DMS 273 (cell line): ENCODE results near the gene JPH3.
"Not testable (repeated sequence)": the region's sequence is repeated elsewhere in the genome, so short reads cannot be mapped to it uniquely, and the experiment has no call there.

Source experiments
- DNase-seq: peaks from one replicate; lab custom pipeline; 2025; ENCODE audit not compliant: unreplicated experiment; lab: John Stamatoyannopoulos, UW

JPH3 gene

GRCh38 chr16:87678618-87679017, 76.3 kb downstream of the JPH3 start:
- peak; percentile 26 for DNase-seq

GRCh38 chr16:87679593-87680271, 77.4 kb downstream of the JPH3 start:
- DNase-seq: no peak

GRCh38 chr16:87680272-87680644, 78.0 kb downstream of the JPH3 start:
- no peak for DNase-seq

GRCh38 chr16:87681051-87681602, 78.8 kb downstream of the JPH3 start:
- DNase-seq: not testable (repeated sequence)

GRCh38 chr16:87681981-87682570, 79.8 kb downstream of the JPH3 start:
- peak; percentile 40 for DNase-seq

GRCh38 chr16:87682852-87683399, 80.6 kb downstream of the JPH3 start:
- DNase-seq: no peak

- DNase-seq: no peak
These were observed 81.9 kb downstream of the JPH3 start for GRCh38 chr16:87684106-87684677.

- no peak for DNase-seq
These were observed 82.5 kb downstream of the JPH3 start for GRCh38 chr16:87684711-87685404.

GRCh38 chr16:87685405-87685755, 83.1 kb downstream of the JPH3 start:
- no peak for DNase-seq

GRCh38 chr16:87685766-87686165, 83.5 kb downstream of the JPH3 start:
- DNase-seq: no peak

- DNase-seq: no peak
These were observed 84.4 kb downstream of the JPH3 start for GRCh38 chr16:87686697-87687096.

- DNase-seq: peak; percentile 37
These were observed 85.0 kb downstream of the JPH3 start for GRCh38 chr16:87687126-87687910.

- no peak for DNase-seq
These were observed 85.8 kb downstream of the JPH3 start for GRCh38 chr16:87687998-87688529.

- DNase-seq: no peak
These were observed 86.8 kb downstream of the JPH3 start for GRCh38 chr16:87688876-87689815.

GRCh38 chr16:87689956-87690465, 87.7 kb downstream of the JPH3 start:
- DNase-seq: no peak

GRCh38 chr16:87690911-87691685, 88.8 kb downstream of the JPH3 start:
- DNase-seq: peak; percentile 32

GRCh38 chr16:87691686-87692079, 89.4 kb downstream of the JPH3 start:
- peak; percentile 50 for DNase-seq

GRCh38 chr16:87692176-87692575, 89.9 kb downstream of the JPH3 start:
- DNase-seq: peak; percentile 50
